Measurements from ENCODE around the gene FAM83E.

FAM83E gene

GRCh38 chr19:48627865-48628314 lies 13.0 kb upstream of the FAM83E start:
- no peak for DNase-seq

GRCh38 chr19:48627201-48627864 lies 12.5 kb upstream of the FAM83E start:
- DNase-seq: no peak

GRCh38 chr19:48625891-48626327 lies 11.0 kb upstream of the FAM83E start:
- DNase-seq: no peak

GRCh38 chr19:48624791-48625723 lies 10.2 kb upstream of the FAM83E start:
- DNase-seq: no peak

- peak; percentile 97 for DNase-seq
Observed at GRCh38 chr19:48624067-48624594, 9.3 kb upstream of the FAM83E start.

GRCh38 chr19:48623556-48624066 lies 8.7 kb upstream of the FAM83E start:
- DNase-seq: no peak

GRCh38 chr19:48619692-48620585 lies 5.1 kb upstream of the FAM83E start:
- DNase-seq: no peak

- DNase-seq: peak; percentile 100
Observed at GRCh38 chr19:48618916-48619691, 4.2 kb upstream of the FAM83E start, which contains the start of the genes RPL18 and SPHK2. Gene RPL18, minus strand, starts transcription at chr19:48619178. Its CDS starts 35 bp downstream, at chr19:48619143. Gene SPHK2, plus strand, starts transcription at chr19:48619506. Its CDS starts 1,009 bp downstream, at chr19:48620515.

GRCh38 chr19:48618278-48618915 lies 3.5 kb upstream of the FAM83E start:
- no peak for DNase-seq

- DNase-seq: no peak
Observed at GRCh38 chr19:48617146-48617937, 2.5 kb upstream of the FAM83E start.

GRCh38 chr19:48616491-48617056 lies 1.7 kb upstream of the FAM83E start:
- DNase-seq: no peak

- DNase-seq: no peak
Observed at GRCh38 chr19:48616041-48616436, 1.2 kb upstream of the FAM83E start.

GRCh38 chr19:48615231-48616040 lies 560 bp upstream of the FAM83E start:
- DNase-seq: no peak

GRCh38 chr19:48613852-48614435 lies 932 bp downstream of the FAM83E start:
- DNase-seq: no peak

GRCh38 chr19:48613024-48613851 lies 1.6 kb downstream of the FAM83E start:
- no peak for DNase-seq

GRCh38 chr19:48611872-48612271 lies 3.0 kb downstream of the FAM83E start:
- no peak for DNase-seq

- DNase-seq: no peak
Observed at GRCh38 chr19:48609571-48610108, 5.2 kb downstream of the FAM83E start.
